ENCODE results near the gene ARL8A.
"Not testable (repeated sequence)": the region's sequence is repeated elsewhere in the genome, so short reads cannot be mapped to it uniquely, and the experiment has no call there.

Gene ARL8A

GRCh38 chr1:202173993-202174392 lies 29.5 kb upstream of the ARL8A start:
- DNase-seq (ENCODE audit: low read depth) = no peak

- DNase-seq (ENCODE audit: low read depth) = no peak
Measured at GRCh38 chr1:202172015-202172355, 27.4 kb upstream of the ARL8A start.

GRCh38 chr1:202171292-202172014 lies 26.9 kb upstream of the ARL8A start:
- no peak for DNase-seq (ENCODE audit: low read depth)

GRCh38 chr1:202170726-202171125 lies 26.2 kb upstream of the ARL8A start:
- DNase-seq (ENCODE audit: low read depth) = no peak

DNA sequence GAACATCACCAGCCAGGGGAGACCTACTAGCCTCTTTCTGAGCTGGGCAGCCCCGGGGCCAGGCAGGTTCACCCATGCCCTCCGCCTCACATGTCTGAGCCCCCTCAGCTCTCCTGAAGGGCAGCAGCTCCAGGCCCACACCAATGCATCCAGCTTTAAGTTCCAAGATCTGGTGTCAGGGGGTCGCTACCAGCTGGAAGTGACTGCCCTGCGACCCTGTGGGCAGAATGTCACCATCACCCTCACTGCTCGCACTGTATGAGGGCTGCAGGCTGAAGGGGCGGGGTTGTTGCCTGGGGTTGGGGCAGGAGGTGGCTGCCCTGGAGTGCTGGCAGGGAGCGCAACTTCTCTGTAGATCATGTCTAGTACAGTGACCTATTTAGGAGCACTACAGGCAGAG lies 24.3 kb upstream of the ARL8A start:
- no peak for DNase-seq (ENCODE audit: low read depth)

DNA sequence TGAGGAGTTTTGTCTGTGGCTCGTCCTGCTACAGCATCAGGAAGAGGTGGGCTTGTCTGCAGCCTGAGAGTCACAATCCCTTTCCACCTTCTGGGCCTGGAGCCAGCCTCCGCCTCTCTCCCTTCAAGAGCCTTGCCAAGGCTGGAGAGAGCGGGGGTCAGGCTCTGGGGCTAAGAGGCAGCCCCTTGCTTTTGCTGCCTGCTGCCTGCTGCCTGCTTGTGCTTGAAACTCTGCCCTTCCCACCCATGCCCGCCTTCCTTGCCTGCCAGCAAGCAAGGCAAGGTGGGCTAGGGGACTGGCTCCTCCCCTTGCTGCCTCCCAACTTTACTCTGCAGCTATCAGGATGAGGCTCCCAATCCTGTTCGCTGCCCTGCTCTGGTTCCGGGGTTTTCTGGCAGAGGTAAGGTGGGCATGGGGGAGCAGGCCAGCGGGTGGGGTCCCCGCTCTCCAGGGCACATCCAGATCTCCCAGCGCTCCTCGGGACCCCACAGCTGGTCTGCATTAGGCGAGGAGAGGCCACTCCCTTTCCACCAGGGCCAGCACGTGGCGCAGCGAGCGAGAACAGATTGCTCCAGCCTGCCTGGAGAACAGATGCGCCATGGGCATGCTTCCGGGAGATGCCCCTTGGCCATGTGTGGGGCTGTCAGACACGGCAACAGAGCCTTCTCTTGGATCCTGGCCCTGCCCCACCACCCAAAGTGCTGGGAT lies 23.3 kb upstream of the ARL8A start:
- peak; percentile 66 for DNase-seq (ENCODE audit: low read depth)

GRCh38 chr1:202167054-202167453 lies 22.5 kb upstream of the ARL8A start:
- not testable (repeated sequence) for DNase-seq (ENCODE audit: low read depth)

- DNase-seq (ENCODE audit: low read depth) = no peak
Measured at GRCh38 chr1:202165942-202166843, 21.7 kb upstream of the ARL8A start.

- no peak for DNase-seq (ENCODE audit: low read depth)
Measured at GRCh38 chr1:202165267-202165941, 20.9 kb upstream of the ARL8A start.

DNA sequence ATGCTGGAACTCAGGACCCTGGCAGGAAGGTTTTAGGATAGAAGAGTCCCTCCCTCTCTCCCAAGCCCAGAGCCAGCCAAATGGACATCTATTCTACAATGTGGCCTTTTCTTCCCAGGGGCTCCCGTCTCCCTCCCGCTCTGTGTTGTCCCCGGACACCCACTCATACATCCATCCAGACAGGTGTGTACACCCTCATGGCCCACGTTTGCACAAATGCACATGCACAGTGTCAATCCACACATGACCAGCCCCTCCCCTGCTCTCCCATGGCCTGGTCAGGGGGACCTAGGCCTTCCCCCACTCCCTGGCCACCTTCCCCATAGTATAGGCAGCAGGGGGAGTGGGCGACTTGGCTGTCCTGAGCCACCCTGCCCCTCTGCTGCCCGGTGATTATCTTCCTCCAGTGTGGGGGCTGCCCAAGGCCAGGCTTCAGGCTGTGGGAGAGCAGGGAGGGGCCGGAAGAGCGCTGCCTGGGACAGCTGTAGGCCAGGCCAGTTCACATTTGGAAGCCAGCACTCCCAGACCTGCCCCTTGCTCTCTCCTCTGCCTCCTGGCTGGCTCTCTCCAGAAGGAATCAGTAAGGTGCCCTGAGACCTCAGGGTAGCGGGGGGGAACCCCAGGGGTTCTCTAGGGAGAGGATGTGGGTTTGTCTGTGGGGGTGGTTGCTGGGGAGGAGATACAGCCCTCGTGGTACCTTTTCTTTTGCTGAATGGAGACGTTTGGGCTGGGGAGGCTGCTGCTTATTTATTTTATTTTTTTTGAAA lies 19.9 kb upstream of the ARL8A start:
- DNase-seq (ENCODE audit: low read depth) = no peak

GRCh38 chr1:202163281-202164270 lies 19.0 kb upstream of the ARL8A start:
- no peak for DNase-seq (ENCODE audit: low read depth)

DNA sequence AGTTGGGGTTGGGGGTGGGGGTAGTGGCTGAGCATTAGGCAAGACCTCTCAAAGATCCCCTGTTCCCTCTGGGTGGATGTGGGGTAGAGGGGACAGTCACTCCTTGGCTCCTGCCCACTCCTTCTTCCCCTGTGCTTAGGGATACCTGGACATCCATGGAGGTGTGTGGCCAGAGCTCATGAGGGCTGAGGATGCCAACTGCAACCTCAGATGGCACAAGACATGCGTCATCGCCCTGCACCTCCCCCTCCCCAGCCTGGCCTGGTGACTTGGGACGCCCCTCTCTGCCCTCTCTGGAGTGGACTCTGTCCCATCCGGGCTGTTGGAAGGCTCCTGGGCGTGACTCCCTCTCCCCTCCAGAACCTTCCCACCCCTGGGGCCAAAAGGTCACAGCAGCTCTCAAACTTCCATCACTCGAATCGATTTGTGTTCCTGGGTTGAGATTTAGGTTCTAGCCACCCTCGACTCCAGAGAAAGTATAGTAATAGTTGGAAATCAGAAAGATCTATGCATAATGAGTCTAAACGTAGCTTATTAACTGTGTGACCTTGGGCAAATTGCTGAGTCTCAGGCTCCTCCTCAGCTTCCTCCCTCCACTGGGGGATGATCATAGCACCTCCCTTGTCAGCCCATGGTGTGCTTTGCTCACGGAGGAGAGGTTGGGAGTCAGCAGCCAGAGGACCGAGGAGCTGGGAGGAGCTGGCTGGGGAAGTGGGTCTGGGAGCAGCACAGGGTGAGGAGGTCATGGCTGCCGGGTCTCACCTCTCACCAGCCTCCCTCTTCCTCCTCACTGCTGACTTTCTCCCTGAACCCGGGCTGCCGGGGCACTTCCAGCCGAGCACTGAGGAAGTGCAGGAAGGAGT lies 18.1 kb upstream of the ARL8A start:
- DNase-seq (ENCODE audit: low read depth) = no peak

- no peak for DNase-seq (ENCODE audit: low read depth)
Measured at GRCh38 chr1:202162047-202162417, 17.5 kb upstream of the ARL8A start.

GRCh38 chr1:202161151-202162046 lies 16.9 kb upstream of the ARL8A start:
- DNase-seq (ENCODE audit: low read depth) = no peak

GRCh38 chr1:202160377-202160940 lies 15.9 kb upstream of the ARL8A start, which contains the start of gene PTPN7:
Gene PTPN7 (minus strand): TSS chr1:202160602. CDS start chr1:202159402, 1,200 bp downstream.
- DNase-seq (ENCODE audit: low read depth) = no peak

- no peak for DNase-seq (ENCODE audit: low read depth)
Measured at GRCh38 chr1:202159534-202160371, 15.2 kb upstream of the ARL8A start.

Data from fibroblast of gingiva (primary cell).